T-cell (primary cell): Measurements from ENCODE around the gene NR3C1. TPM values are rescaled to one million over a fixed set of nuclear protein-coding genes. Genes with fewer than 3 reads are reported as not detected.

ENCODE experiments used
- ATAC-seq, 4 experiments: fragments of 200-7000 bp in 3 of 4; fragments of 150-1000 bp in 1 of 4; cut with Tn5 transposase; replicated peaks in 1 of 4; 1 replicate in 3 of 4; 2 replicates in 1 of 4; pipeline ENCODE4 v1.10.0; 2021; ENCODE audit warnings: moderate library complexity in 3 of 4, mild to moderate bottlenecking in 2 of 4, moderate number of reproducible peaks in 1 of 4
- CTCF ChIA-PET, 2 donors: fragments of 300-600 bp; sonication (Branson Sonifier 250); formaldehyde crosslinking; loops; one replicate each; lab custom pipeline; 2022; ENCODE audit warnings: antibody characterized with exemption in 2 of 2; lab: Charles Lee
- POLR2A ChIA-PET, 2 donors: fragments of 300-600 bp; sonication (Branson Sonifier 250); formaldehyde crosslinking; loops; one replicate each; lab custom pipeline; 2022; ENCODE audit warnings: antibody characterized with exemption in 2 of 2; lab: Charles Lee
- DNase-seq, 35 experiments: peaks; one replicate each; pipeline versions ENCODE4 v3.0.0 to v3.0.0-alpha.2; 2013 to 2023
- H3K27ac ChIP-seq: one replicate; pipeline ENCODE4 v1.5.1; 2013; ENCODE audit warnings: low read length
- H3K27me3 ChIP-seq, 2 experiments: replicated peaks in 1 of 2; 1 replicate in 1 of 2; 2 replicates in 1 of 2; pipeline versions ENCODE4 v1.6.1 to v1.7.0; 2013; ENCODE audit warnings: low read length in 1 of 2, mixed read lengths in 1 of 2; ENCODE audit not compliant: control insufficient read depth in 2 of 2, insufficient read depth in 2 of 2; ENCODE audit errors: extremely low read depth in 1 of 2
- H3K36me3 ChIP-seq, 2 donors: 1 replicate in 1 of 2; 2 replicates in 1 of 2; pipeline versions ENCODE4 v1.6.1 to v1.7.0; 2013; ENCODE audit warnings: low read length in 1 of 2; ENCODE audit not compliant: control insufficient read depth in 2 of 2, insufficient read depth in 1 of 2; ENCODE audit errors: extremely low read depth in 1 of 2
- H3K4me1 ChIP-seq, 2 experiments: 1 replicate in 1 of 2; 2 replicates in 1 of 2; pipeline versions ENCODE4 v1.6.1 to v1.7.0; 2013; ENCODE audit warnings: low read length in 2 of 2, mixed read lengths in 1 of 2; ENCODE audit not compliant: insufficient read depth in 2 of 2, control insufficient read depth in 1 of 2; ENCODE audit errors: extremely low read depth in 1 of 2
- H3K4me3 ChIP-seq, 2 donors: 1 replicate in 1 of 2; 2 replicates in 1 of 2; pipeline versions ENCODE4 v1.5.1 to v1.7.0; 2013; ENCODE audit warnings: mild to moderate bottlenecking in 2 of 2, low read length in 1 of 2, moderate library complexity in 1 of 2; ENCODE audit not compliant: control insufficient read depth in 1 of 2; ENCODE audit errors: extremely low read depth in 1 of 2
- H3K9me3 ChIP-seq: 2 replicates; pipeline ENCODE4 v1.7.0; 2013
- H3K27ac Mint-ChIP-seq, 2 donors: one replicate each; pipeline ENCODE4 v1.8.0; 2020 to 2021; ENCODE audit warnings: mild to moderate bottlenecking in 2 of 2, mixed read lengths in 2 of 2
- H3K27me3 Mint-ChIP-seq, 2 donors: one replicate each; pipeline ENCODE4 v1.8.0; 2021 to 2022; ENCODE audit warnings: mixed read lengths in 2 of 2
- H3K36me3 Mint-ChIP-seq: one replicate; pipeline ENCODE4 v1.8.0; 2021; ENCODE audit warnings: mixed read lengths
- H3K4me1 Mint-ChIP-seq, 3 donors: one replicate each; pipeline ENCODE4 v1.8.0; 2020 to 2022; ENCODE audit warnings: mixed read lengths in 3 of 3, mild to moderate bottlenecking in 1 of 3
- H3K4me3 Mint-ChIP-seq, 3 donors: one replicate each; pipeline ENCODE4 v1.8.0; 2020 to 2022; ENCODE audit warnings: mild to moderate bottlenecking in 3 of 3, mixed read lengths in 3 of 3, moderate library complexity in 3 of 3
- H3K9me3 Mint-ChIP-seq, 3 donors: one replicate each; pipeline ENCODE4 v1.8.0; 2020 to 2022; ENCODE audit warnings: mixed read lengths in 3 of 3
- WGBS: methylation state at CpG from one replicate; pipeline ENCODE4 v1.1.5; 2013; ENCODE audit warnings: missing lambda C conversion rate; ENCODE audit not compliant: insufficient coverage; 5-methylcytosine and 5-hydroxymethylcytosine counted together
- total RNA-seq, 35 experiments: library from RNA in 6 of 35; stranded (reverse) in 6 of 35; fragments of 120-200 nt in 1 of 35; gene quantifications; one replicate each; pipeline versions ENCODE4 v1.2.1 to v1.2.4 and lab custom pipeline; 2013 to 2026

NR3C1 gene
- total RNA-seq, 5 donors from 2014 or later (not counting 1 experiment from before 2014, with no cell fraction given), result 108 to 156 (median 122) TPM

GRCh38 chr5:143434261-143435209 is 31.0 kb upstream of the NR3C1 start:
- ATAC-seq, result peak; percentile 68 to 92 (median 70)
- Mint-ChIP-seq H3K9me3 (no peaks in the 10 kb centered on the region), H3K27me3 (no peaks in the 10 kb centered on the region), H3K27ac (peak overlapping the region; percentile 99 to 100), H3K4me1 (peaks cover 66 to 70% (median 69%) of the 10 kb centered on the region in 3 donors), H3K36me3 (peaks cover 6% of the 10 kb centered on the region), H3K4me3 (peak overlapping the region; percentile 91 to 94 (median 92))
- Histone ChIP-seq H3K27me3 (no peaks in the 10 kb centered on the region), H3K4me1 (peaks cover 13 to 14% of the 10 kb centered on the region in 2 experiments), H3K4me3 (peak overlapping the region; percentile 52 to 58), H3K27ac (peak overlapping the region; percentile 86), H3K9me3 (no peaks in the 10 kb centered on the region), H3K36me3 (no peaks in the 10 kb centered on the region)
- POLR2A ChIA-PET, result interaction anchor here (0.6 to 2.0 kb wide), 12 partner anchors 21 to 538 kb away, joined by 3 to 16 read pairs (median 5); partner anchors contain the start of gene NR3C1 (in 1 of the 2)
- CTCF ChIA-PET, result interaction anchor here (0.5 to 3.5 kb wide), 10 partner anchors 9 to 753 kb away, joined by 3 to 33 read pairs (median 4); partner anchors contain the start of gene NR3C1 (in 2 of the 2)
- WGBS, result 4% methylated on average over 2 of the region's 7 CpGs
- DNase-seq, result peak in 34 of 35 experiments; percentile 32 to 84 (median 67)

- H3K27me3 ChIP-seq, result no peaks in the 10 kb centered on the region
- H3K4me1 Mint-ChIP-seq, result peaks cover 70 to 74% (median 73%) of the 10 kb centered on the region in 3 donors
- no peaks in the 10 kb centered on the region for H3K27me3 Mint-ChIP-seq
- peak in 1 of 35 experiments; percentile 19 for DNase-seq
- peak in 1 of 4 experiments; percentile 12 for ATAC-seq
- ChIA-PET POLR2A (interaction anchor here (0.7 to 2.0 kb wide), 4 partner anchors 20 to 431 kb away, joined by 3 to 16 read pairs (median 6); no protein-coding TSS in a partner anchor), CTCF (interaction anchor here (0.6 to 3.5 kb wide), 4 partner anchors 10 to 395 kb away, joined by 3 to 33 read pairs (median 6); partner anchors contain the start of gene NR3C1 (in 2 of the 2))
- peak overlapping the region; percentile 99 to 100 for H3K27ac Mint-ChIP-seq
- peaks cover 13 to 14% of the 10 kb centered on the region in 2 experiments for H3K4me1 ChIP-seq
- peak overlapping the region; percentile 11 to 52 for H3K4me3 ChIP-seq
- peak overlapping the region; percentile 91 to 94 (median 92) for H3K4me3 Mint-ChIP-seq
- H3K9me3 ChIP-seq, result no peaks in the 10 kb centered on the region
- WGBS, result 88% methylated on average over 2 of the region's 2 CpGs
- H3K9me3 Mint-ChIP-seq, result no peaks in the 10 kb centered on the region
- peak overlapping the region; percentile 86 for H3K27ac ChIP-seq
- H3K36me3 ChIP-seq, result no peaks in the 10 kb centered on the region
- peaks cover 11% of the 10 kb centered on the region for H3K36me3 Mint-ChIP-seq
Observed at GRCh38 chr5:143433670-143434069, 30.2 kb upstream of the NR3C1 start.

DNA sequence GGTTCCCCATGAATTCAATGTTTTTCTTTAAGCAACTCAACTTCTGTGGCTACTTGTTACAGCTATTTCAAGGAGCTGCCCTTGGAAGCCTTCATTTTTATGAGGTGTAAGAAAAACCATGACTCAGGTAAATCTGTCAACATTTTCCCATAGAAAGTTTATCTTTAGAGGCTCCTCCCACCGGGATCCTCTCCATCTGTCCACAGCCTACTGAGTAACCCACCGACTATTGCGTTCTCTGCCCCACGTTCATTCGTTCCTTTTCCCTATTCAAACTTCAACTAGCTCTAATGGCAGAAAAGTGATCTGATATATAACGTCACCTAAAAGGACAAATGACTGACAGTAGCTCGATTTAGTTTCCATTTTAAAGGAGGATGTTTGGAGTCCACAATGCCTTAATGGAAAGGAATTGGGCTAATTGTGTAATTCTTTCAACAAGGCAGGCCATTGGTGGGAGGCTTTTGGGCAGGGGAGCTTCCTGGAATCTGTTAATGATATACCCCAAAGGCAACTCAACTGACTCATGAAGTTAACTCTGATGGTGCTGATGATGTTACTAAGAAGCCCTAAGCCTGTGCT is 29.3 kb upstream of the NR3C1 start:
- ATAC-seq, result no peak
- no peak for DNase-seq
- no peaks in the 10 kb centered on the region for H3K9me3 ChIP-seq
- peaks cover 13 to 14% of the 10 kb centered on the region in 2 experiments for H3K4me1 ChIP-seq
- WGBS, result 100% methylated on average over 3 of the region's 7 CpGs
- no peaks in the 10 kb centered on the region for H3K9me3 Mint-ChIP-seq
- H3K4me3 Mint-ChIP-seq, result peak overlapping the region; percentile 2 to 66 (median 51)
- peak overlapping the region; percentile 9 to 17 for H3K27ac Mint-ChIP-seq
- H3K36me3 ChIP-seq, result no peaks in the 10 kb centered on the region
- peaks cover 20% of the 10 kb centered on the region for H3K36me3 Mint-ChIP-seq
- H3K27ac ChIP-seq, result no peak overlapping the region
- ChIA-PET CTCF (interaction anchor here (0.5 to 3.5 kb wide), 3 partner anchors 28 to 509 kb away, joined by 5 to 33 read pairs (median 9); partner anchors contain the start of gene NR3C1 (in 2 of the 2)), POLR2A (interaction anchor here (0.7 to 2.0 kb wide), 3 partner anchors 10 to 29 kb away, joined by 3 to 16 read pairs (median 3); partner anchors contain the start of gene NR3C1 (in 1 of the 2))
- peaks cover 69 to 77% (median 76%) of the 10 kb centered on the region in 3 donors for H3K4me1 Mint-ChIP-seq
- H3K27me3 ChIP-seq, result no peaks in the 10 kb centered on the region
- no peaks in the 10 kb centered on the region for H3K27me3 Mint-ChIP-seq
- H3K4me3 ChIP-seq, result no peak overlapping the region

DNA sequence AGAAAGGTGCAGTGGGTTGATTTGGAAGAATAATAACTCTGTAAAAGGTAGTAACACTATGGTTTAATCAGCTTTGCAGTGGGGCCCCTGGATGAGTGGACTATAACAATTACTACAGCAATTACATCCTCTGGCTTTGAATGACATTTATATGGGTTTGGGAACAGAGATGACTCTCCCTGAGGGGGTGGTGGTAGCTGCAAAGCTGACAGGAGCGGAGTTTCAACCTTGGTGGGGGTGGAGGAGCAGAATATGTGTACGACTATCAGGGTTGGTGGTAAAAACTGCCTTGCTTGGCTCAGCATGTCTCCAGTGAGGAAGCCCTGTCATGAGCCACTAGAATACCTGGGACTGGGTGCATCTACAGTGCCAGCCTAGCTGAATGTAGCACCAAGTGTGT is 28.3 kb upstream of the NR3C1 start:
- Mint-ChIP-seq H3K27ac (peak overlapping the region; percentile 44 to 76), H3K36me3 (peaks cover 28% of the 10 kb centered on the region), H3K9me3 (no peaks in the 10 kb centered on the region), H3K27me3 (no peaks in the 10 kb centered on the region), H3K4me1 (peaks cover 65 to 75% (median 67%) of the 10 kb centered on the region in 3 donors), H3K4me3 (peak overlapping the region; percentile 5 to 66 (median 22))
- POLR2A ChIA-PET, result interaction anchor here in 1 of 2 donors (1.1 kb wide), 1 partner anchor 28 kb away, joined by 3 read pairs; the partner anchor contains the start of gene NR3C1
- no peak for DNase-seq
- CTCF ChIA-PET, result no interaction called here
- Histone ChIP-seq H3K27me3 (no peaks in the 10 kb centered on the region), H3K4me1 (peaks cover 13 to 14% of the 10 kb centered on the region in 2 experiments), H3K27ac (no peak overlapping the region), H3K4me3 (no peak overlapping the region), H3K9me3 (no peaks in the 10 kb centered on the region), H3K36me3 (no peaks in the 10 kb centered on the region)
- no peak for ATAC-seq
- WGBS, result 45% methylated on average over 2 of the region's 2 CpGs

DNA sequence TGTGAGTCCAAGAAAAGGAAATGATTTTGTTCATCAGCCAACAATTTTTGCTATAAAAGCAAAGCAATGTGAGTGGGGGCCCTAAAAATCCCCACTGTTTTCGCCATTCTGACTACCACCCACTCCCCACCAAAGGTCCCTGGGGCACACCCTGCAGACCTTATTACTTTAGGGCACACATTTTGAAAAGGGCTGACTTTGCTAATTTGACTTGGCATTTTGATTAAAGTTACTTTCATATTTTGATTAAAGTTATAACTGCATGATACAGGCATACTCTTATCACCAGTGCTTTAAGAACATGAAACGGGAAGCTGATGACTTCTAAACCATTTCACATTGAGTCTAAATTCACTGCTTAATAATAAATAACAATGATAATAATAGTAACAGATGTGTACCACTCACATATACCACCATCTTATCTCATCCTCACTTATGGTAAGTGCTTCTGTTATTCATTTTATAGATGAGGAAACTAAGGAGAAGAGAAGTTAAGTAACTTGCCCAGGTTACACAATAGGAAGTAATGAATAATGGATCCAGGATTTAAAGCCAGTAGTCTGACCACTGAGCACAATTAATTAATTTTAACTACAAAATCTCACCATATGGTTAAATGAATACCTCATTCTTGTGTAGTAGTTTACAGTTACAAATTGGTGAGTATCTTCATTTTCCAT is 25.4 kb upstream of the NR3C1 start:
- ATAC-seq, result no peak
- Mint-ChIP-seq H3K36me3 (peaks cover 41% of the 10 kb centered on the region), H3K27ac (peak overlapping the region in 1 of 2 donors; percentile 41), H3K4me1 (peaks cover 40 to 56% (median 48%) of the 10 kb centered on the region in 3 donors), H3K9me3 (no peaks in the 10 kb centered on the region), H3K4me3 (no peak overlapping the region), H3K27me3 (no peaks in the 10 kb centered on the region)
- POLR2A ChIA-PET, result no interaction called here
- H3K27ac ChIP-seq, result no peak overlapping the region
- no peak for DNase-seq
- no peaks in the 10 kb centered on the region for H3K27me3 ChIP-seq
- no peaks in the 10 kb centered on the region for H3K9me3 ChIP-seq
- H3K4me3 ChIP-seq, result no peak overlapping the region
- H3K4me1 ChIP-seq, result peaks cover 3 to 7% of the 10 kb centered on the region in 2 experiments
- H3K36me3 ChIP-seq, result no peaks in the 10 kb centered on the region
- CTCF ChIA-PET, result no interaction called here
- WGBS, result no CpG with 5 or more reads among the region's 2 CpGs
